GM19025 (cell line): ENCODE results near the gene HK3.
"Not testable (repeated sequence)": the region's sequence is repeated elsewhere in the genome, so short reads cannot be mapped to it uniquely, and the experiment has no call there.

ENCODE experiments used
- ATAC-seq: cut with Tn5 transposase; IDR thresholded peaks from one replicate; pipeline ENCODE4 v1.9.1; 2021; ENCODE audit warnings: mild to moderate bottlenecking, low read depth, moderate library complexity; ENCODE audit not compliant: unreplicated experiment

HK3 gene

DNA sequence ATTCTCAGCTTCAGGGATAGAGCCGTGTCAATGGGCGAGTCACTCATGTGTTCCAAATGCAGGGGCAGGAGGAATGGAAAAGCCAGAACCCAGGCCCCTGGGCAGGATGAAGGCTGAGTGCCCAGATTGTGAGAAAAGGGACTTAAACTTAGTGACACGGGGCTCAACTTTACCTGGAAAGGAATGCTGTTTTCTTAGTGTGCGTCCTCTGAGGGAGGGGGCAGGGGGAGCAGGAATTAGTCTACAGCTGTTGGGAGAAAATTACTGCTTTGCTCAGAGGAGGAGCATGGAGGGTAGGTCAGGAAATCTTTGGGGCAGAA, 14.6 kb downstream of the HK3 start:
- ATAC-seq = no peak

DNA sequence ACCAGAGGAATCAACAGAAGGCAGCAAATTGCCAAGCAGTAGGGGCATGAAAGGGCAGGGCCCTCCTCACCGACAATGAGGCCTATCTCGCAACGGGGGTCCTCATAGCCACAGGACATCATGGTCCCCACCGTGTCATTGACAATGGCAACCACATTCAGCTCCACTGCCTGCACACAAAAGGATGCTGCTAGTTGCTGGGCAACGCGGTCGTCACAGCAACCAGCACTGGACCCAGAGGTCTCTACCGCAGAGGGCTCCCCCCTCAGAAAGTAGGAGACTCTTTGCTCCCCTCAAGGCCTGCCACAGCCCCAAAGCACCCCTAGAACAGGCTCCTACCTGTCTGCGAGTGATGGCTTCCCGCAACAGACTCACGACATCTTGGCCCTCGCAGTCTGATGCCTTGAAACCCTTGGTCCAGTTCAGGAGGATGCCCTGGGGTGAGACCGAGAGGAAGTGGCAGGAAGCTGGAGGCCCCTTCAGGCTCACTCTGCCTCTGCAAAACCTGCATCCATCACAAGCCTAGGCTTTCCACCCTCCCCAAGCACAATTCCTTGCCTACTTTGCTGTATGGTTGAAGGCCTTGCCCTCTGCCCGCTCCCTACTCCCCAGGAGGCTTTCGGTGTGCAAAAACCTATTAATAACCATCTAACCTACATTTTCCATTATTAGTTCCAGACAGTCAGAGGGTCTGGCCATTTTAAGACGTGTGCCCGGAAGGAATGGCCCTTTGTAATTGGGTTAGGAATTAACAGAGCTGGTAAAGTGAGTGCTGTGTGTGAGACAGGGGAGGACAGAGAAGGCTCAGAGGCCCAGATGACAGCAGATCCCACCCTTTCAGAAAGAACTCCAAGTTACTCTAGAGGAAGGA, 15.2 kb downstream of the HK3 start:
- no peak for ATAC-seq

DNA sequence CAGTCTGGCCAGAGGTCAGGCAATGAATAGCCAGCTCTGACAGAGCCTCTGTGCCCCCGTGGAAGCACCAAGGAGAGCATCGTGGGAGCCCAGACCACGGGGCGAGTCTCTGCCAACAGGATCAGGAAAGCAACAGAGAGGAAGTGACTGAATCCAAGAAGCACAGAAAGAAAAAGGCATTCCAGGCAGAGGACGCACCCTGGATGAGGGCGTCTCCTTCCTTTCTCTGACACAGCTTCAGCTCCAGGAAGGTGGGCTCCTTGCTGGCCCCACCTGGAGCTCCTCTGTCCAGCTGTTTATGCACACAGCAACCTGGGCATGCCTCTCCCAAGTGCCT, 16.6 kb downstream of the HK3 start:
- no peak for ATAC-seq

DNA sequence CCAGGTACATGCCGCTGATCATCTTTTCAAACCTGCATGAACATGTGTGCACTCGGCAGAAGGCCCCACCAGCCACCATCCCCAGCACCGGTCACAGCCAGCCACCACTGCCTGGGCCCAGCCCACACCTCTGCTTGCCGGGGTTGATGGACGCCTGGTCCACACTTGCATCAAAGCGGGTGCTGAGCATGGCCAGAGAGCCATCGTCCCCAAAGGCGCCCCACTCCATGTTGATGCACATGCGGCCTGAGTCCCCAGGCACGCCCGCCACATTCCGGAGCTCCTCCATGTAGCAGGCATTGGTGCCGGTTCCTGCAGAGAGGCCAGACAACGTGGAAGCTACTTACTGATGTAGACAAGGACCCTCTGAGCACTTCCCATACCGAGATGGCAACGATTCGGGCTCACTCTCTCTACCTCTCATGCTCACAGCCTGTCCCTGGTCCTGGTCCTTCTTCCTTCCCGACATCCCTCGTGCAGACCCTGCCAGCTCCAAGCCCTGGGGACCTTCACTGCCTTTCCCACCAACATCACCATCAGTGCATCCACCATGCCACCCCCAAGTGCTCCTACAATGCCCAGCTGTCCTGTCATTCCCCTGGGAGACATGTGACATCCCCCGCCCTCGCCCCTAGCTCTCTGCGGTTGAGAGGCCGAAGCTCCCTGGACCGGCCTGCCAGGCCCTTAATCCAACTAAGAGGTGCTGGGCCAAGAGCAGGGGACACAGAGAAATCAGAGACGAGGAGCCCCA, 17.2 kb downstream of the HK3 start:
- no peak for ATAC-seq

DNA sequence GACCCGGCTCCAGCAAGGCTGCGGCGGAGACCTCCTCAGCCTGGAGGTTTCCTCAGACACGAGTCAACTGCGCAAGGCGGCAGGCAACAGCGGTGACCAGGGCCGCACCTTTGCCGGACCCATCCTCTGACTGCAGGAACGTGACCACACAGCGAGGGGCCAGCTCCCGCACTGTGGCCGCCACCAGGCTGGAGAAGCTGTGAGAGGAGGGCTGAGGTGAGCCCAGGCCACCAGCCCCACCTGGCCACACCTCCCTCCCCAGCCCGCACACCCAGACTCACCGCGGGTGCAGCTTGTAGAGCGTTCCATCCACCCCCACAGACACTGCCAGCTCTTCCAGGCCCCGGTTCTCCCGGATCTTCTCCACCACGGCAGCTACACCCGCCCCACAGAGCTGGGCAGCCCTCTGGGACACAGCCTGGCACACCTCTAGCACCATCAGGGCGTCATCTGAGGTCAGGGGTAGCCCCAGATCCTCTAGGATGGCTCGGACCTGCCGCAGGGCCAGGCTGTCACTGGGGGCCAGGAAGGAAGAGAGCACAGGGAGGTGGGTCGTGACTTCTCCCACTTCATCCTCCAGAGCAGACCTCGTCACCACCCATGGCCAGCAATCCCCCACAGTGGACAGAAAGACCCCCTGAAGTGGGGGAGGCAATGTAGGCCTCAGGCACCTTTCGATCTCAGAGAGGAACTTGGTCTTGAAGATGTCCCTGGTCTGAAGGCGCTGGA, 18.0 kb downstream of the HK3 start:
- ATAC-seq = no peak

DNA sequence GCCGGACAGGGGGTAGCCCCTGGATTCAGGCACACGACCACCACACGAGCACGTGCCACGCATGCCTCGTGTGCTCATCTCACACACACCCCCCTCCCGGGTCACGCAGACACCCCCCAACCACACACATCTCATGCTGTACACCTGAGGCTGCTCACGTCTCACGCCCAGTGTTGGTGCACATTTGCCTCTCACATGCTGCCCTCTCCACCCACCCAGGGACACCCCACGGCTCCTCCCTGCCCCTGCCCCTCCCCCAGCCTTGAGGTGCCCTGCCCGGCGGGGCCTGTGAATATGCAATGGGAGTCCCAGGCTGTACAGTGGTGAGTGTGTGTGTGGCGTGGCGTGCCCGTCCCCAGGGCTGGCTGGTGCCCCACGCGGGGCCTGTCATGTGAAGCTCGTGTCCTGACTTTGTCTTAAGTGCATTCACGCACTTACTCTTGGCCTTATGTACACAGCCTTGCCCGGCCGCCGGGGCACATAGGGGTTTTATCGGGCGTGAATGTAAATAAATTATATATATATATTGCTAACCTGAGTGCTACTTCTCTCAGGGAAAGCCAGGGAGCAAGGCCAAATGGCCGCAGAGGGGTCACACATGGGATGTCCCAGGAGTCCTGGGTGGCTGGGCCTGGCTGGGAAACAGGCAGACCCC, 18.7 kb downstream of the HK3 start:
- ATAC-seq = no peak

DNA sequence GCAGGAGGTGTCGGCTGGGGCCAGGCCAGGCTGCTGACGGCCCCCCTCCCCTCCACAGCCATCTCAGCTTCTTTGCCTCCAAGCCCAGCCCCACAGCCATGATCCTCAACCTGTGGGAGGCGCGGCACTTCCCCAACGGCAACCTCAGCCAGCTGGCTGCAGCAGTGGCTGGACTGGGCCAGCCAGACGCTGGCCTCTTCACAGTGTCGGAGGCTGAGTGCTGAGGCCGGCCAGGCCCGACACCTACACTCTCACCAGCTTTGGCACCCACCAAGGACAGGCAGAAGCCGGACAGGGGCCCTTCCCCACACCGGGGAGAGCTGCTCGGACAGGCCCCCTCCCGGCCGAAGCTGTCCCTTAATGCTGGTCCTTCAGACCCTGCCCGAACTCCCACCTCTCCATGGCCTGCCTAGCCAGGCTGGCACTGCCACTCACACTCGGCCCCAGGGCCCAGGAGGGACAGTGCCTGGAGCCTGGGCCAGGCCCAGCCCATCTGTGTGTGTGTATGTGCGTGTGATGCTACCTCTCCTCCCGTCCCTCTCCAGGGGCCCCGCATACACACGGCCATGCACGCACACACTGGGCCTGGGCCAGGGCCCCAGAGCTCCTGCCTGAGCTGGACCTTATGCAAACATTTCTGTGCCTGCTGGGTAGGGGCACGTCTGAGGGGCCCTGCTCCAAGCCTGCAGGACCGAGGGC, 19.3 kb downstream of the HK3 start:
- no peak for ATAC-seq

DNA sequence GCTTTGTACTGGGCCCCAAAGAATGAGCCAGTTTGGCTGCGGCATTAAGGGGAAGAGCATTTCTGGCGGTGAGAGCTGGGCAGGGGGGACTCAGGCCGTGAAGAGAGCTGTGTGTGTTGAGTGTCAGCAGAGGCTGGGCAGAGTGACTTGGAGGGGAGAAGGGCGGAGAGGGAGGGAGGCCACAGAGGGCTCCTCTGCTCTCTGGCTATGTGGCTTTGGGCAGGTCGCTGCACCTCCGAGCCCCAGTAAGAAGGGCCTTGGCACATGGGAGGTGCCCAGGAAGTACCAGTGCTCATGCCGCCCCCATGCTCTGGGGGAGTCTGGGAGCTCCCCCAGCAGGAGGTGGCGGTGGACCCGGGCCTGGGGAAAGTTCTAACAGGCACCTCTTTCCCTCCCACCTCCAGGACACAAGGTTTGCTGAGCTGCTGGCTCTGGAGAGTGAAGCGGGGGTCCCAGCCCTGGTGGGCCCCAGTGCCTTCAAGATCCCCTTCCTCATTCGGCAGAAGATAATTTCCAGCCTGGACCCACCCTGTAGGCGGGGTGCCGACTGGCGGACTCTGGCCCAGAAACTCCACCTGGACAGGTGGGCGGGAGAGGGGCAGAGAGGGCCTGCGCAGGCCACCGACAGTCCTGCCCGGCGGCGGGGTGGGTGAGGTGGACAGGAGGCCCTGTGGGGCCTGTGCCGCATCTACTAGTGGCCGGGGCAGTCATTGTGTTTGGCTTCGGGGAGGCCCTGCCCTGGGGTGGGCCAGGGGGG, 20.1 kb downstream of the HK3 start:
- ATAC-seq = no peak

DNA sequence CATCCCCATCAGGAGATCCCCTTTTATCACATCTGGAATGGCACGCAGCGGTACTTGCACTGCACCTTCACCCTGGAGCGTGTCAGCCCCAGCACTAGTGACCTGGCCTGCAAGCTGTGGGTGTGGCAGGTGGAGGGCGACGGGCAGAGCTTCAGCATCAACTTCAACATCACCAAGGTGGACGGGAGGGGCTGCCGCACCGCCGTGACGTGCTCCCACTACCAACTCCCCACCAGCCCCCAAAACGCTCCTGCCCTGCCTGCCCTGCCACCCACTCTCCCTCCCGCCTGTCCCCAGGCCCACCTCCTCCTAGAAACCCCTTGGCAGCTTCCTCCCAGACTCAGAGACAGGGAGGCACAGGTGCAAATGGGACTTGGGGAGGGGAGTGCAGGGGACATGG, 20.7 kb downstream of the HK3 start:
- no peak for ATAC-seq

DNA sequence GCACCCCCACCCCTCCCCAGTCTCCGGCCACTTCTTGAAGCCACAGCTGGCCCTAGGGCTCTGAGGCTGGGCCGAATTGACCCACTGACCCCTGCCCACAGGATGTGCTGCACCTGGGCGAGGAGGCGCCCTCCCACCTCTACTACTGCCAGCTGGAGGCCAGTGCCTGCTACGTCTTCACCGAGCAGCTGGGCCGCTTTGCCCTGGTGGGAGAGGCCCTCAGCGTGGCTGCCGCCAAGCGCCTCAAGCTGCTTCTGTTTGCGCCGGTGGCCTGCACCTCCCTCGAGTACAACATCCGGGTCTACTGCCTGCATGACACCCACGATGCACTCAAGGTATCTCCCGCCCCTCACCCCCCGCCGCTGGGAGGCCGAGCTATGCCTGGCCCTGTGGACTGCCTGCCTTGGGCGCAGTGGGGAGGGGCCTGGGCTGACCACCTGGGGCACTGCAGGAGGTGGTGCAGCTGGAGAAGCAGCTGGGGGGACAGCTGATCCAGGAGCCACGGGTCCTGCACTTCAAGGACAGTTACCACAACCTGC, 21.3 kb downstream of the HK3 start:
- no peak for ATAC-seq

DNA sequence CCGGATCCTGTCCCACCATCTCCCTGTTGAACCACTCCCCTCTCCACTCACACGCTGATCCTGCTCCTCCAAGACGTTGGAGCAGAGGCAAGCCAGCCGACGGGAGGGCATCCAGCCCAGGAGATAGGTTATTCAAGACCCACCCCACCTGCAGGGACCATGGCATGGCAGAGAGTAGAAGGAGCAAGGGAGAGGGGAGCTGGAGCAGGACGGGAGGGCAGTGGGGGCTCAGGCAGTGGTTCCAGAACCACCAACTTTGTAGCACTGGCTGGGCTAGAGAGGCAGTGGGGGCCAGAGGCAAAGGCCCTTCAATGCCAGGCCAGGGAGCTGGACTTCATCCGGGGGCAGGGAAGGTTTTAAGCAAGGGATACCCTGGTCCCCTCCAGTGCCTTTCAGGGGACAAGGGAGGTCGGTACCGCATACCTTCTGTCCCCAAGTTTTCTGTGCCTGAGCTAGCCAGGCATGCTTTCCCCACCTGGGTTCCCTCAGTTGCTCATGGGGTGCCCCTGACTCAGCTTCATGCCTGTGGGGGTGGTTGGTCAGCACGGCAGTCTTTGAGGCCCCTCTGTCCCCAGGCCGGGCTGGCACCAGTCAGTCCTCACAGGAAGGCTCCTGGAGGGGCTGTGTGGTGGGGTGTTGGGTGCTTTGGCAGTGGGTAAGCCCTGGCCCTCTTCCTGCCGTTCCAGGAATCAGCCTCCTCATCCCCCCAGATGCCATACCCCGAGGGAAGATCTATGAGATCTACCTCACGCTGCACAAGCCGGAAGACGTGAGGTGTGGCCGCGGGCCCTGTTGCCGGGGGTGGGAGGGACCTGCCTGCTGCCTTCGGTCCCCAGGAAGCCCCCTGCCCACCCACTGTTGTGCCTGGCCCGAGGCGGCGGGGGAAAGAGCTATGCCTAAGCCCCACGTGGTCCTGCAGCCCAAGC, 22.4 kb downstream of the HK3 start:
- no peak for ATAC-seq

DNA sequence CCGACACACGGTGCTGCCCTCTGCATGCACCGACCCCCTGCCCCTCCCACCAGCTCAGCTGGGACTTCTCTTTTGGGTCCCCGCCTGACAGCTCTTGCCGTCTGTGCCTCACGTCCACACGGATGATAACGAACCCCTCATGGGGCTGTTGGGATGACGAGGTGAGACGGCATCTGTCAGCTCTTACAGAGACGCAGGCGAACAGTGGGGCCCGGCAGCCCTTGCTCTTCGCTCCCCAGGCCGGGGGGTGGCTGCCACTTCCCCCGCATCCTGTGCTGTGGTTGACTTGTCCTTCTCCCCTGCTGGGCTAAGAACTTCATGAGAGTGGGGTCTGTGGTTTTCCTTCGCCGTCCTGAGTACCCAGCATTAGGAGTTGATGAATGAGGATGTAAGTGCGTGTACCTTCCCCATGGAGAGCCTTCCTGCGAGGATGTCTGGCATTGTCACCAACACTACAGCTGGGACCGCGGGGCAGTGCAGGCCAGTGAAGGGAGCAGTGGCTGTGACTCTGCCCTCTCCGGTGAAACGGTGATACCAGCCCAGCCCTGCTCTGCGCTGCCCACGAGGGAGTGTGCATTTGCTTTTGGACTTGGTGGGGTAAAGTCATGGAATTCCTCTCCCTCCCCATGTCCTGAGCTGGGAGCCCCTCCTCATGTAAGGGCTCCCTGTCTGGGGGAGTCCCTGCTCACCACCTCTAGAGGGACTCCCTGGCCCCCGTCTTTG, 23.2 kb downstream of the HK3 start:
- no peak for ATAC-seq

DNA sequence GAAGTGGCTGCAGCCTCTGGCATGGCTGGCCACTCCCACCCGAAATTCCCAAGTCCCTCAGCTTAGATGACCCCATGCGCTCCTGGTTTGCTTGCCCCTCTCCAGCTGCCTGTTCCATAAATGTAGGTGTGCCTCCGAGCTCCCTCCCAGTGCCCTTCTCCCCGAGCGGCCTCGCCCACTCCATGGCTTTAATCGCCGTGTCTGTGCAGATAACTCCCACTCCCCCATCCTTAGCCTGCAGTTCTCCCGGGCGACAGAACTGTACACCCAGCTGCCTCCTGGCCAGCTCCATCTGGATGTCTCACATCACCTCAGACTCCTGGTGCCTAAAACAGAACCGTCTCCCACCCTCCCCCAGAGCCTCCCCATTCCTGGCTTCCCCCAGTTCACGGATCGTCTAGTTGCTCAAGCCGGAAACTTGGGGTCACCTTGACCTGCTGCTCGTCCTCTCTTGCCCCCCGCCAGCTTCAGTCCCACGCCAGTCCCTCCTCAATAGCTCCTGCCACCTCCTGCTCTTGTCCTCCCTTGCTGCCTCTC, 24.1 kb downstream of the HK3 start:
- ATAC-seq = no peak

DNA sequence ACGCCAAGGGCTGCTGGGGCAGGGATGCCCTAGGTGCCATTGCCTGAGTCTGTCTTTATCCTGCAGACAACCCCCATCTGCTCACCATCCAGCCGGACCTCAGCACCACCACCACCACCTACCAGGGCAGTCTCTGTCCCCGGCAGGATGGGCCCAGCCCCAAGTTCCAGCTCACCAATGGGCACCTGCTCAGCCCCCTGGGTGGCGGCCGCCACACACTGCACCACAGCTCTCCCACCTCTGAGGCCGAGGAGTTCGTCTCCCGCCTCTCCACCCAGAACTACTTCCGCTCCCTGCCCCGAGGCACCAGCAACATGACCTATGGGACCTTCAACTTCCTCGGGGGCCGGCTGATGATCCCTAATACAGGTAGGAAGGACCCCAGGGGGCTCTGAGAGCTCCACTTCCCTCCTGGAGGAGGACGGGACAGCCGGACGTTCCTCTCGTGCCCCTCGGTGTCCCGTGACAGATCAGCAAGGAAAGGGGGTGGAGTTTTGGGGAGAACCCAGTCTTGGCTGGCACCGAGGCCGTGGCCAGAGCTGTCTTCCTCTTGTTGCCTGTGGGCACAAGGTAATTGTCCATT, 24.9 kb downstream of the HK3 start:
- ATAC-seq = no peak

DNA sequence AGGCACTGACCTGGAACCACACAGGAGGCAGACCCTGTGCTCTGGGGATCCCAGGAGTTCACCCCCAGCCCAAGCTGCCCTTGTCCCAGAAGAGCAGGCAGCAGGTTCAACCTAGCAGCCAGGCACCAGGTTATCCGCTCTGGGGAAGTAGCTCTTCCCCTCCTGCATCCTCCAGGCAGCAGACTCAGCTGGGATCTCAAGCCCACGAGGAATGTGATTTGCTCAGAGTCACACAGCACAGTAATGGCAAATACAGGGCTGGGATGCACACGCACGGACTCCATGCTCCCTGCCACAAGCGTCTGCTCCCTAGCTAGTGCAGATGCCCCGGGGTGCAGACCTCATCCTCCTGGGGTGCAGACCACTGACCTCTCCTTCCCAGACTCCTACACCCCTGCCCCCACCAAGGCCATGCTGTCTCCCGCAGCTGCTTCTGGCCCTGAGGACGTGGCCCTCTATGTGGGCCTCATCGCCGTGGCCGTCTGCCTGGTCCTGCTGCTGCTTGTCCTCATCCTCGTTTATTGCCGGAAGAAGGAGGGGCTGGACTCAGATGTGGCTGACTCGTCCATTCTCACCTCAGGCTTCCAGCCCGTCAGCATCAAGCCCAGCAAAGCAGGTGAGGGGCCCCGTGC, 25.5 kb downstream of the HK3 start:
- no peak for ATAC-seq

DNA sequence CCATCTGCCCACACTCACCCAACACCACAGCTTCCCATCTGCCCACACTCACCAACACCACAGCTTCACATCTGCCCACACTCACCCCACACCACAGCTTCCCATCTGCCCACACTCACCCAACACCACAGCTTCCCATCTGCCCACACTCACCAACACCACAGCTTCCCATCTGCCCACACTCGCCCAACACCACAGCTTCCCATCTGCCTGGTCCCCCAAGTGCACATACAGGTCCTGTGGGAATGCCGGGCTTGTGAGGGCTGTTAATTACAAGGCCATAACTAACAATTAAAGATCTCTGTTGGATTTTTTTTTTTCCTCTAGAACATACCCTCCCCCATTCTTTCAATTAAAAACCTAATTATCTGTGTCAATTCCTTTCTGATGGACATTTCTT, 26.1 kb downstream of the HK3 start:
- not testable (repeated sequence) for ATAC-seq

DNA sequence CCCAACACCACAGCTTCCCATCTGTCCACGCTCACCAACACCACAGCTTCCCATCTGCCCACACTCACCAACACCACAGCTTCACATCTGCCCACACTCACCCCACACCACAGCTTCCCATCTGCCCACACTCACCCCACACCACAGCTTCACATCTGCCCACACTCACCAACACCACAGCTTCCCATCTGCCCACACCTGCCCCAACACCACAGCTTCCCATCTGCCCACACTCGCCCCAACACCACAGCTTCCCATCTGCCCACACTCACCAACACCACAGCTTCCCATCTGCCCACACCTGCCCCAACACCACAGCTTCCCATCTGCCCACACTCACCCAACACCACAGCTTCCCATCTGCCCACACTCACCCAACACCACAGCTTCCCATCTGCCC, 26.6 kb downstream of the HK3 start:
- ATAC-seq = not testable (repeated sequence)
